ENCODE measurements around the gene VPS16. TPM values are rescaled to one million over a fixed set of nuclear protein-coding genes. Genes with fewer than 3 reads are reported as not detected.

The VPS16 gene
- total RNA-seq, 6 experiments from 2014 or later = 17.2 to 22.2 (median 19.1) TPM

GRCh38 chr20:2875690-2876203, 35.2 kb downstream of the VPS16 start:
- peaks cover 0 to 18% (median 0%) of the 10 kb centered on the region in 4 donors for H3K4me1 ChIP-seq
- no peaks in the 10 kb centered on the region for H3K9me3 ChIP-seq
- no peaks in the 10 kb centered on the region for H3K27me3 ChIP-seq
- intact Hi-C loops (cut with DNase I) = no loop called here
- WGBS (ENCODE audit: insufficient coverage, low coverage, low lambda C conversion rate, missing lambda C conversion rate) = 88% methylated on average over 4 of the region's 5 CpGs
- no peaks in the 10 kb centered on the region for H3K36me3 ChIP-seq
- no peak for TF ChIP-seq CTCF (IDR thresholded peaks at IDR 0.05)
- no peak for TF ChIP-seq POLR2A (IDR thresholded peaks at IDR 0.05)
- ATAC-seq (no peak), DNase-seq (no peak)
- no peak overlapping the region for H3K27ac ChIP-seq
- no peak overlapping the region for H3K4me3 ChIP-seq

- intact Hi-C loops (cut with DNase I) = no loop called here
- peaks cover 0 to 6% (median 0%) of the 10 kb centered on the region in 4 donors for H3K4me1 ChIP-seq
- DNase-seq (no peak), ATAC-seq (no peak)
- 100% methylated on average over 1 of the region's 1 CpG for WGBS (ENCODE audit: insufficient coverage, low coverage, low lambda C conversion rate, missing lambda C conversion rate)
- no peak overlapping the region for H3K27ac ChIP-seq
- H3K4me3 ChIP-seq = no peak overlapping the region
- no peaks in the 10 kb centered on the region for H3K36me3 ChIP-seq
- TF ChIP-seq POLR2A (IDR thresholded peaks at IDR 0.05) = no peak
- TF ChIP-seq CTCF (IDR thresholded peaks at IDR 0.05) = no peak
- no peaks in the 10 kb centered on the region for H3K27me3 ChIP-seq
- no peaks in the 10 kb centered on the region for H3K9me3 ChIP-seq
Observed at GRCh38 chr20:2878515-2878914, 38.0 kb downstream of the VPS16 start.

GRCh38 chr20:2879146-2879545, 38.6 kb downstream of the VPS16 start:
- no peak for DNase-seq

GRCh38 chr20:2880650-2881049, 40.1 kb downstream of the VPS16 start:
- intact Hi-C loops (cut with DNase I) = no loop called here
- no peak for TF ChIP-seq CTCF (IDR thresholded peaks at IDR 0.05)
- no peak for TF ChIP-seq POLR2A (IDR thresholded peaks at IDR 0.05)
- no peak for DNase-seq
- no peak for ATAC-seq
- WGBS (ENCODE audit: insufficient coverage, low coverage, low lambda C conversion rate, missing lambda C conversion rate) = 95% methylated on average over 6 of the region's 7 CpGs
- Histone ChIP-seq H3K4me1 (no peaks in the 10 kb centered on the region), H3K36me3 (no peaks in the 10 kb centered on the region), H3K9me3 (no peaks in the 10 kb centered on the region), H3K4me3 (no peak overlapping the region), H3K27me3 (no peaks in the 10 kb centered on the region), H3K27ac (no peak overlapping the region)

More at GRCh38 chr20:2879146-2879545, 38.6 kb downstream of the VPS16 start:
- no peaks in the 10 kb centered on the region for H3K36me3 ChIP-seq
- H3K9me3 ChIP-seq = no peaks in the 10 kb centered on the region
- TF ChIP-seq POLR2A (IDR thresholded peaks at IDR 0.05) (no peak), CTCF (IDR thresholded peaks at IDR 0.05) (no peak)
- no peak overlapping the region for H3K4me3 ChIP-seq
- H3K4me1 ChIP-seq = peaks cover 0 to 6% (median 0%) of the 10 kb centered on the region in 4 donors
- intact Hi-C loops (cut with DNase I) = no loop called here
- ATAC-seq = no peak
- 87% methylated on average over 3 of the region's 3 CpGs for WGBS (ENCODE audit: insufficient coverage, low coverage, low lambda C conversion rate, missing lambda C conversion rate)
- H3K27ac ChIP-seq = no peak overlapping the region
- no peaks in the 10 kb centered on the region for H3K27me3 ChIP-seq
